Measurements from ENCODE around the gene SHISAL2A.

- TF ChIP-seq ZNF565 (CRISPR knock-in tag; conservative IDR thresholded peaks at IDR 0.05; ENCODE audit: low read depth) (no peak), ZFP3 (CRISPR knock-in tag; IDR thresholded peaks at IDR 0.05) (no peak), ZNF70 (CRISPR knock-in tag; IDR thresholded peaks at IDR 0.05) (no peak), TSHZ2 (CRISPR knock-in tag; IDR thresholded peaks at IDR 0.05) (no peak), ZFP30 (CRISPR knock-in tag; IDR thresholded peaks at IDR 0.05) (no peak), ISL1 (CRISPR knock-in tag; IDR thresholded peaks at IDR 0.05) (no peak), ARNTL (CRISPR knock-in tag; IDR thresholded peaks at IDR 0.05; ENCODE audit: borderline replicate concordance, low read depth) (no peak), POU6F1 (CRISPR knock-in tag; IDR thresholded peaks at IDR 0.05; ENCODE audit: borderline replicate concordance, low read depth) (no peak), PATZ1 (CRISPR knock-in tag; IDR thresholded peaks at IDR 0.05; ENCODE audit: borderline replicate concordance) (no peak), CREB5 (CRISPR knock-in tag; IDR thresholded peaks at IDR 0.05; ENCODE audit: low read depth) (no peak), ESRRG (CRISPR knock-in tag; IDR thresholded peaks at IDR 0.05) (no peak), GLIS3 (CRISPR knock-in tag; IDR thresholded peaks at IDR 0.05) (no peak), RARB (CRISPR knock-in tag; IDR thresholded peaks at IDR 0.05) (no peak), PPARA (CRISPR knock-in tag; IDR thresholded peaks at IDR 0.05; ENCODE audit: borderline replicate concordance) (no peak)
Observed at GRCh38 chr1:52614671-52615070, 18.3 kb upstream of the SHISAL2A start.

All from SK-N-SH treated with all-trans-retinoic acid at 6 μM for 48 hours (cell line).